Neural progenitor cell (in vitro differentiated cells): ENCODE data around the gene NKX2-2. TPM values are rescaled to one million over a fixed set of nuclear protein-coding genes. Genes with fewer than 3 reads are reported as not detected.

Source experiments
- DNase-seq: peaks from one replicate; pipeline ENCODE4 v3.0.0-alpha.2; 2016; ENCODE audit warnings: low spot score
- H2AFZ ChIP-seq: fragments of 200-600 bp; sonication (generic); replicated peaks from 2 replicates; pipeline ENCODE4 v1.6.1; 2016; ENCODE audit warnings: antibody characterized with exemption
- H3F3A ChIP-seq: fragments of 200-600 bp; sonication (generic); 2 replicates; pipeline ENCODE4 v1.6.1; 2016; ENCODE audit warnings: antibody characterized with exemption, low read depth
- H3K27ac ChIP-seq: fragments of 200-600 bp; sonication (generic); 2 replicates; pipeline ENCODE4 v1.5.1; 2016; ENCODE audit warnings: mild to moderate bottlenecking
- H3K27me3 ChIP-seq: fragments of 200-600 bp; sonication (generic); 2 replicates; pipeline ENCODE4 v1.6.1; 2016; ENCODE audit warnings: mild to moderate bottlenecking, moderate library complexity
- H3K36me3 ChIP-seq: fragments of 200-600 bp; sonication (generic); 2 replicates; pipeline ENCODE4 v1.5.1; 2016
- H3K4me1 ChIP-seq: fragments of 200-600 bp; sonication (generic); 2 replicates; pipeline ENCODE4 v1.6.1; 2016; ENCODE audit warnings: mixed run types
- H3K4me2 ChIP-seq: fragments of 200-600 bp; sonication (generic); 2 replicates; pipeline ENCODE4 v1.6.1; 2016
- H3K4me3 ChIP-seq: fragments of 200-600 bp; sonication (generic); 2 replicates; pipeline ENCODE4 v1.5.1; 2016
- H3K79me2 ChIP-seq: fragments of 200-600 bp; sonication (generic); 2 replicates; pipeline ENCODE4 v1.6.1; 2016; ENCODE audit warnings: low read depth
- H3K9ac ChIP-seq: fragments of 200-600 bp; sonication (generic); 2 replicates; pipeline ENCODE4 v1.6.1; 2016
- H3K9me3 ChIP-seq: fragments of 200-600 bp; sonication (generic); 2 replicates; pipeline ENCODE4 v1.5.1; 2016; ENCODE audit warnings: low read depth
- H4K20me1 ChIP-seq: fragments of 200-600 bp; sonication (generic); 2 replicates; pipeline ENCODE4 v1.6.1; 2016; ENCODE audit warnings: low read depth
- H3K27ac Mint-ChIP-seq: 3 replicates; pipeline ENCODE4 v1.8.0; 2021; ENCODE audit warnings: mixed read lengths
- H3K27me3 Mint-ChIP-seq: 2 replicates; pipeline ENCODE4 v1.8.0; 2022; ENCODE audit warnings: low read depth, mild to moderate bottlenecking, inconsistent platforms, moderate library complexity, mixed read lengths; ENCODE audit not compliant: insufficient read depth
- H3K36me3 Mint-ChIP-seq: 3 replicates; pipeline ENCODE4 v1.8.0; 2021; ENCODE audit warnings: mixed read lengths
- H3K4me1 Mint-ChIP-seq: 3 replicates; pipeline ENCODE4 v1.8.0; 2021; ENCODE audit warnings: mixed read lengths
- H3K4me3 Mint-ChIP-seq: 3 replicates; pipeline ENCODE4 v1.8.0; 2021; ENCODE audit warnings: mild to moderate bottlenecking, moderate library complexity, mixed read lengths
- H3K9me3 Mint-ChIP-seq: 3 replicates; pipeline ENCODE4 v1.8.0; 2020; ENCODE audit warnings: mixed read lengths
- EZH2 ChIP-seq: fragments of 200-600 bp; sonication (generic); IDR thresholded peaks from 2 replicates; pipeline ENCODE4 v1.6.1; 2017; ENCODE audit warnings: antibody characterized with exemption, mild to moderate bottlenecking, moderate library complexity
- EZH2phosphoT487 ChIP-seq: fragments of 200-600 bp; sonication (generic); IDR thresholded peaks from 2 replicates; pipeline ENCODE4 v1.6.1; 2017; ENCODE audit warnings: antibody characterized with exemption
- total RNA-seq: library from RNA; depleted of rRNA; stranded (reverse); fragments of >200 nt; gene quantifications from 2 replicates; pipeline ENCODE4 v1.2.3, GENCODE V29; 2015; ENCODE audit warnings: low replicate concordance
- TF ChIP-seq, protein P1 (sequence below): fragments of 200-600 bp; sonication (generic); IDR thresholded peaks from 2 replicates; pipeline ENCODE4 v1.5.1; 2017; ENCODE audit warnings: antibody characterized with exemption, mild to moderate bottlenecking

The NKX2-2 gene
- total RNA-seq, 1 donor from 2014 or later: not detected

DNA sequence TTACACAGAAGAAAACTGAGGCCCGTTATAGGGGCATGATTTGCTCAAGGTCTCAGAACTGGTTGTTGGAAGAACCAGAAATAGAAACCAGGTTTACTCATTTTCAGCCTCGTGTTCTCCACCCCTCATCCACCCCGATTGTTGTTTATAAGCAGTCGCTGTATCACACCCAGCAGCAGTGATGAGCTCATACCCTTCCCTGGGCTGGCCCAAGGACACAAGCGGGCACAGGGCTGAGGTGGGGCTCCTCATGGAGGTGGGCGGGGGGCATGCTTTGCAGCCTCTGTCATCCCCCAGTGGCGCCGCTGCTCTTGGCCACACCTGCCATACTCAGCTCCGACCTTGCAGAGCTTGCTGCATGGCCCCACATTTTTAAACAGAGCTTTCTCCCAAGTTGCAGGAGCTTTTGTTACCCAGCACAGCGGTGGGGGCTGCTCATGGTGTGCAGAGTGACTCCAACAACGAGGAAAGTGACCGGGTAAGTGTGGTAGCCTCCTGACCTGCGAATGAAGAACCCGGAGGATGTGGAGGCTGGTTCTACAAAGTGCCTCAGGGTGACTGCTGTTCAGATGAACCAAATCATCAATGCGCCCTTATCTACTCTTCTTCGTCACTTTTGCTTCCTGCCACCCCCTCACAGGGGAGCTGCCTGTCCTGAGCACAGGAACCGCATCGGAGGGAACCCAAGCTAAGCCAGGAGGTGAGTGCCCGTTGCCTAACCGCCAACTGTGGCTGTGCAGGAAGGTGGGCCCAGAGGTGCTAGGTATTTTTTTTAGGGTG is 43.6 kb upstream of the NKX2-2 start:
- no peaks in the 10 kb centered on the region for H4K20me1 ChIP-seq
- H3K36me3 ChIP-seq: no peaks in the 10 kb centered on the region
- peaks cover 10% of the 10 kb centered on the region for H3K27me3 Mint-ChIP-seq
- H3K9ac ChIP-seq: no peak overlapping the region
- no peaks in the 10 kb centered on the region for H3K79me2 ChIP-seq
- no peak overlapping the region for H3K4me3 ChIP-seq
- H3K4me3 Mint-ChIP-seq: no peak overlapping the region
- H3K27ac ChIP-seq: no peak overlapping the region
- no peak for TF ChIP-seq EZH2
- no peak for TF ChIP-seq EZH2phosphoT487
- TF ChIP-seq, protein P1, sequence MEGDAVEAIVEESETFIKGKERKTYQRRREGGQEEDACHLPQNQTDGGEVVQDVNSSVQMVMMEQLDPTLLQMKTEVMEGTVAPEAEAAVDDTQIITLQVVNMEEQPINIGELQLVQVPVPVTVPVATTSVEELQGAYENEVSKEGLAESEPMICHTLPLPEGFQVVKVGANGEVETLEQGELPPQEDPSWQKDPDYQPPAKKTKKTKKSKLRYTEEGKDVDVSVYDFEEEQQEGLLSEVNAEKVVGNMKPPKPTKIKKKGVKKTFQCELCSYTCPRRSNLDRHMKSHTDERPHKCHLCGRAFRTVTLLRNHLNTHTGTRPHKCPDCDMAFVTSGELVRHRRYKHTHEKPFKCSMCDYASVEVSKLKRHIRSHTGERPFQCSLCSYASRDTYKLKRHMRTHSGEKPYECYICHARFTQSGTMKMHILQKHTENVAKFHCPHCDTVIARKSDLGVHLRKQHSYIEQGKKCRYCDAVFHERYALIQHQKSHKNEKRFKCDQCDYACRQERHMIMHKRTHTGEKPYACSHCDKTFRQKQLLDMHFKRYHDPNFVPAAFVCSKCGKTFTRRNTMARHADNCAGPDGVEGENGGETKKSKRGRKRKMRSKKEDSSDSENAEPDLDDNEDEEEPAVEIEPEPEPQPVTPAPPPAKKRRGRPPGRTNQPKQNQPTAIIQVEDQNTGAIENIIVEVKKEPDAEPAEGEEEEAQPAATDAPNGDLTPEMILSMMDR: no peak
- no peak for DNase-seq
- no peaks in the 10 kb centered on the region for H3K36me3 Mint-ChIP-seq
- H3K4me1 Mint-ChIP-seq: peaks cover 4% of the 10 kb centered on the region
- H2AFZ ChIP-seq: no peak overlapping the region
- no peaks in the 10 kb centered on the region for H3K9me3 Mint-ChIP-seq
- H3F3A ChIP-seq: no peaks in the 10 kb centered on the region
- H3K27me3 ChIP-seq: no peaks in the 10 kb centered on the region
- H3K4me1 ChIP-seq: no peaks in the 10 kb centered on the region
- no peak overlapping the region for H3K4me2 ChIP-seq
- no peaks in the 10 kb centered on the region for H3K9me3 ChIP-seq
- no peak overlapping the region for H3K27ac Mint-ChIP-seq

DNA sequence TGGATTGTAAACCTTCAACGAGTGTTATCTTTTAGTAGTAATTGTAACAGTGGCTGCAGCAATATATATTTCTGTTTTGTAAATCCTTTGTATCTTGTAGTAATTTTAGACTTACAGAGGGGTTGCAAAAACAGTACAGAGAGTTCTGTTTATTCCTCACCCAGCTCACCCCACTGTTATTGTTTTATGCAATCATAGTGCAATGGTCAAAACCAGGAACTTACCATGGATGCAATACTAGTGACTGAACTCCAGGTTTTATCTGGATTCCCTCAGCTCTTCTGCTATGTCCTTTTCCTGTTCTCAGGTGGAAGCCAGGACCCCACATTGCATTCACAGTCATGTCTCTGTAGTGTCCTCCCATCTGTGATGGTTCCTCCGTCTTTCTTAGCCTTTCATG is 42.5 kb upstream of the NKX2-2 start:
- DNase-seq: no peak
- H3K4me1 ChIP-seq: no peaks in the 10 kb centered on the region
- no peaks in the 10 kb centered on the region for H4K20me1 ChIP-seq
- Mint-ChIP-seq H3K9me3 (no peaks in the 10 kb centered on the region), H3K4me1 (peaks cover 4% of the 10 kb centered on the region), H3K4me3 (no peak overlapping the region), H3K27me3 (peaks cover 8% of the 10 kb centered on the region), H3K36me3 (no peaks in the 10 kb centered on the region), H3K27ac (no peak overlapping the region)
- no peaks in the 10 kb centered on the region for H3K27me3 ChIP-seq
- H3K36me3 ChIP-seq: no peaks in the 10 kb centered on the region
- H3K9ac ChIP-seq: no peak overlapping the region
- no peak for TF ChIP-seq EZH2phosphoT487
- TF ChIP-seq, protein P1: no peak
- TF ChIP-seq EZH2: no peak
- H3K4me2 ChIP-seq: no peak overlapping the region
- H3K79me2 ChIP-seq: no peaks in the 10 kb centered on the region
- H3F3A ChIP-seq: no peaks in the 10 kb centered on the region
- H3K4me3 ChIP-seq: no peak overlapping the region
- H3K9me3 ChIP-seq: no peaks in the 10 kb centered on the region
- no peak overlapping the region for H2AFZ ChIP-seq
- H3K27ac ChIP-seq: no peak overlapping the region

DNA sequence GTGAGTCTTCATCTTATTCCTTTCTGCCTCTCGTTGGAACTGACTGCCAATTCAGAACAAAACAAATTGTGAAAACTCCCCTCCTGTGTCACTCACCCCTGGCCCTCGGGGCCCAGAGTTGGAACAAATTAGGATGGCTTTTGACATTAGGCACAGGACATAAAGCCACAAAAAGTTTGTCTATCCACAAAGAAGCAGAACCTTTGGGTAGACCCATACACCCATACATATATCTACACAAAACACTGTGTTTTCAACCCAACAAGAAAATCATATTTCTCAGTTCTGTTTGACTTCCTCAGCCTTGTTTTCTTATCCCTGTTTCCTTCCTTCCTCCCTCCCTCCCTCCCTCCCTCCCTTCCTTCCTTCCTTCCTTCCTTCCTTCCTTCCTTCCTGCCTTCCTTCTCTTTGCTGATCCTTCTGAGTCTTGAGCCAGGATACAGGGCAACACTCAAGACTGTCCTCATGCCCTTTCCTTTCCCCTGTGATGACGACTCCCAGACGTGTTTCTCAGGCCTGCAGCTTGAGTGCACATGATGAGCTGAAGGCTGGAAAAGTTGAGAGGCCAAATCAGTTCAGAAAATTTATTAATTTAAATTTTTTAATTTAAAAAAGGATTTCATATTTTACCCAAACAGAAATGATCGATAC is 41.7 kb upstream of the NKX2-2 start:
- no peaks in the 10 kb centered on the region for H3K36me3 ChIP-seq

More for the DNA sequence above, 41.7 kb upstream of the NKX2-2 start:
- H4K20me1 ChIP-seq: no peaks in the 10 kb centered on the region
- no peak overlapping the region for H3K9ac ChIP-seq
- H3F3A ChIP-seq: no peaks in the 10 kb centered on the region
- no peaks in the 10 kb centered on the region for H3K36me3 Mint-ChIP-seq
- peaks cover 4% of the 10 kb centered on the region for H3K4me1 Mint-ChIP-seq
- H3K27me3 ChIP-seq: no peaks in the 10 kb centered on the region
- TF ChIP-seq, protein P1: no peak
- H3K9me3 ChIP-seq: no peaks in the 10 kb centered on the region
- no peak overlapping the region for H3K4me3 Mint-ChIP-seq
- H3K27me3 Mint-ChIP-seq: peaks cover 6% of the 10 kb centered on the region
- H3K27ac ChIP-seq: no peak overlapping the region
- no peaks in the 10 kb centered on the region for H3K79me2 ChIP-seq
- no peaks in the 10 kb centered on the region for H3K4me1 ChIP-seq
- no peaks in the 10 kb centered on the region for H3K9me3 Mint-ChIP-seq
- DNase-seq: no peak
- no peak overlapping the region for H3K27ac Mint-ChIP-seq
- no peak overlapping the region for H3K4me2 ChIP-seq
- no peak overlapping the region for H2AFZ ChIP-seq
- H3K4me3 ChIP-seq: no peak overlapping the region
